Mucosa of descending colon (tissue), 3 donors: ENCODE results near the gene NPBWR2. TPM values are rescaled to one million over a fixed set of nuclear protein-coding genes. Genes with fewer than 3 reads are reported as not detected.

Experiments used
- ATAC-seq: fragments of 200-7000 bp; cut with Tn5 transposase; one replicate; pipeline ENCODE4 v1.9.1; 2020; ENCODE audit warnings: mild to moderate bottlenecking, moderate library complexity
- DNase-seq, 3 donors: peaks; one replicate each; pipeline ENCODE4 v3.0.0-alpha.2; 2020
- H3K36me3 ChIP-seq: fragments of 200-600 bp; one replicate; pipeline ENCODE4 v1.8.0; 2021; ENCODE audit warnings: low read depth, mild to moderate bottlenecking
- H3K4me1 ChIP-seq: fragments of 200-600 bp; one replicate; pipeline ENCODE4 v1.8.0; 2021; ENCODE audit warnings: low read depth, mild to moderate bottlenecking
- H3K4me3 ChIP-seq: fragments of 200-600 bp; one replicate; pipeline ENCODE4 v1.8.0; 2021; ENCODE audit warnings: mild to moderate bottlenecking
- H3K9me3 ChIP-seq: fragments of 200-600 bp; one replicate; pipeline ENCODE4 v1.8.0; 2021; ENCODE audit warnings: mild to moderate bottlenecking
- intact Hi-C, 2 donors: fragments of 100-400 bp; cut with DNase I in 1 of 2; cut with micrococcal nuclease in 1 of 2; formaldehyde crosslinking; loops; one replicate each; pipeline versions ENCODE4 v1.11.0 to v1.11.1; 2022; cut with DNase I, micrococcal nuclease
- total RNA-seq, 3 donors: library from RNA; stranded (reverse); fragmentation: NEBNext Ultra II Directional in 2 of 3; extraction: Animal tissue kit (Norgen Biotek cat#: 25700) in 2 of 3; gene quantifications; one replicate each; pipeline versions ENCODE4 v1.2.1 to v1.2.4, GENCODE V29; 2021 to 2023
- TF ChIP-seq, protein P1 (sequence below): fragments of 200-600 bp; IDR thresholded peaks from one replicate; pipeline ENCODE4 v1.8.0; 2022; ENCODE audit warnings: antibody characterized with exemption, mild to moderate bottlenecking
- donor health status: DM: no; HTN: no; CAD: no; lungs with moderate emphysema.
- donor health status: DM: no; HTN: no; CAD: no.
- donor health status: DM: no; HTN: yes; CAD: no.

NPBWR2 gene
- total RNA-seq, 3 donors from 2014 or later, result not detected

DNA sequence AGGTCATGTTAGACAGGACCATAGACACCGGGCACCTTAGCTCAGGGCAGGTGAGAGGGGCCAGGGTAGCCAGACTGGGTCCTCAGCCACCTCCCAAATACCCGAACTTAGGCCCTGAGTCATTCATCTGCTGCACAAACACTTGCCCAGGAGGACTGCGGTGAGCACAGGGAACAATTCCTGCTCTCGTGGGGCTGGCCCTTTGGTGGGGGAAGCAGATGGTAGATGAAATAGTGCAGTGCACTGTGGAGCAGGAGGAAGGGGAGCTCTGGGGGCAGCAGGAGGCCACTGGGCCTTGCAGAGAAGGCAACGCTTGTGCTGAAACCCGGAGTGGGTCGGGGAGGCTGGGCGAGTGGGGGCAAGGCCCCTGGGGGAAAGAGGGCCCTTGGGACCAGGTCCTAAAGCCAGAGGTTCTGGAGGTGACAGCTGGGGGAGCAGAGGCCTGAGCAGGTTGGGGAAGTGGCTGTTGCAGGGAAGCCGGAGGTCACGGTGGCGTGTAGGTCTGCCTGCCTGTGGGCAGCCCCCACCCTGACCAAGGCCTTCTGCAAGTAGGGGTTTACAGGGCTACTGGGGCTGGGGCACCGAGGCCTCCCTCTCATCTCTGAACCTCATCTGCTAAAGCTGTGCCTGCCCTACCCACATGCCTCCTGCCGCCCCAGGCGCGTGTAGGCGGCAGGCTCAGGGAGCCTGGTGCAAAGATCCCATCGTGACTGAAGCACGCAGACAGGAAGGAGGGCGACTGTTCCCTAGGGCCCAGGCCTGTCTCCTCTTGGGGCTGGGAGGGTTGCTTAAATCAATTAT, 4.7 kb upstream of the NPBWR2 start:
- ATAC-seq, result no peak
- Histone ChIP-seq H3K4me1 (no peaks in the 10 kb centered on the region), H3K4me3 (no peak overlapping the region), H3K9me3 (no peaks in the 10 kb centered on the region), H3K36me3 (no peaks in the 10 kb centered on the region)
- DNase-seq, result no peak
- TF ChIP-seq, protein P1, sequence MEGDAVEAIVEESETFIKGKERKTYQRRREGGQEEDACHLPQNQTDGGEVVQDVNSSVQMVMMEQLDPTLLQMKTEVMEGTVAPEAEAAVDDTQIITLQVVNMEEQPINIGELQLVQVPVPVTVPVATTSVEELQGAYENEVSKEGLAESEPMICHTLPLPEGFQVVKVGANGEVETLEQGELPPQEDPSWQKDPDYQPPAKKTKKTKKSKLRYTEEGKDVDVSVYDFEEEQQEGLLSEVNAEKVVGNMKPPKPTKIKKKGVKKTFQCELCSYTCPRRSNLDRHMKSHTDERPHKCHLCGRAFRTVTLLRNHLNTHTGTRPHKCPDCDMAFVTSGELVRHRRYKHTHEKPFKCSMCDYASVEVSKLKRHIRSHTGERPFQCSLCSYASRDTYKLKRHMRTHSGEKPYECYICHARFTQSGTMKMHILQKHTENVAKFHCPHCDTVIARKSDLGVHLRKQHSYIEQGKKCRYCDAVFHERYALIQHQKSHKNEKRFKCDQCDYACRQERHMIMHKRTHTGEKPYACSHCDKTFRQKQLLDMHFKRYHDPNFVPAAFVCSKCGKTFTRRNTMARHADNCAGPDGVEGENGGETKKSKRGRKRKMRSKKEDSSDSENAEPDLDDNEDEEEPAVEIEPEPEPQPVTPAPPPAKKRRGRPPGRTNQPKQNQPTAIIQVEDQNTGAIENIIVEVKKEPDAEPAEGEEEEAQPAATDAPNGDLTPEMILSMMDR, result no peak
- intact Hi-C loops, result no loop called here

DNA sequence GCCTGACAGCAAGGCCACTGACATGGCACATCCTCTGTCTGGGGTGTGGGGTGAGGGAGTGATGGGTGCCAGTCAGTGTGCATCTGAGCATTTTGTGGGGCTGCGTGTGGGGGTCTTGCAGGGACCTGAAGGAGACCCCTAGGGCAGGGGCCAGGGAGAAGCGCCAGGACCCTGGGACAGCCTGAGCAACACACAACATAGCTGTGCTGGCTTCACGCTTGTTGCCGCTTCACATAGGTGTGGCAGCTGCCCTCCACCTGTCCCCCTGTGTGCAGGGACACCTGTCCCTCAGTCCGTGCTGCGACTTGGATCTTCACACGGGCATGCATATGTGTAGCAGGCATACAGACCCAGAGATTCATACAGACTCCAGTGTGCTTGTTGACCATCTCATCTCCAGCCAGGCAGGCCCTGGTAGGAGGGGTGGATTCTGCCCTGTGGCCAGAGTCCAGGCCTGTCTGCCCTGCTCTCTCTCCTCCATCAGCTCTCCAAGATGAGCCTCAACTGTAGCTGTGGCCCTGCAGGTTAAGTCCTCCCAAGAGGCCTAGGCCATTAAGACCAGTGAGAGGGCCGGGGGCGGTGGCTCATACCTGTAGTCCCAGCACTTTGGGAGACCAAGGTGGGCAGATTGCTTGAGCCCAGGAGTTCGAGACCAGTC, 3.2 kb upstream of the NPBWR2 start:
- intact Hi-C loops, result no loop called here

DNA sequence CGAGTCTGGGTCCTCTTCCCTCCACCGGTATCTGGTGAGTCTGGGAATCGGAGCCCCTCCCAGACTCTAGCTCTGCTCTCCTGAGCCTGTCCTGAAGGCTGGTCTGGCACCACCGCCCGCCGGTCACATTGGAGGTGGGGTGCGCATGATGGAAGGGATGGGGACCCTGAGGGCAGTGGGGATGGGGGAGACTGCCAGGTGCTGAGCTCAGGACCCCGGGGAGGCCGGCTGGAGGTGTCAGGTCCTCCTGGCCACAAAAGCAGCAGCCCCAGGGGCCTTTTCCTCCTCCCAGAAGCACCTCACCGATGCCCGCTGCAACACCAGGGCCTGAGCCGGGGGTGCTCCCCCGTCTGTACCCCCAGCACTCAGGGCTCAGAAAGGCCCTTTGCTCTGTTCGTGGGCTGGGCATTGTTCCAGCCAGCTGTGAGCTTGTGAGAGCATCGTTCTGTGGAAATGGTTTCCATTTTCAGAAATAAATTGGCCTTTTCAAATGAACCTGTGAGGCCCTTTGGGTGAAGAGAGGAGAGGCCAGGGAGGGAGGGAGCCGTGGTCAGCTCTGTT, 2.5 kb upstream of the NPBWR2 start:
- no peaks in the 10 kb centered on the region for H3K9me3 ChIP-seq
- DNase-seq, result no peak
- intact Hi-C loops, result no loop called here
- TF ChIP-seq, protein P1, result no peak
- H3K4me3 ChIP-seq, result no peak overlapping the region
- no peaks in the 10 kb centered on the region for H3K36me3 ChIP-seq
- no peak for ATAC-seq
- H3K4me1 ChIP-seq, result no peaks in the 10 kb centered on the region

More for the DNA sequence above, 3.2 kb upstream of the NPBWR2 start:
- ATAC-seq, result no peak
- Histone ChIP-seq H3K36me3 (no peaks in the 10 kb centered on the region), H3K4me3 (no peak overlapping the region), H3K9me3 (no peaks in the 10 kb centered on the region), H3K4me1 (no peaks in the 10 kb centered on the region)
- no peak for DNase-seq
- TF ChIP-seq, protein P1, result no peak

DNA sequence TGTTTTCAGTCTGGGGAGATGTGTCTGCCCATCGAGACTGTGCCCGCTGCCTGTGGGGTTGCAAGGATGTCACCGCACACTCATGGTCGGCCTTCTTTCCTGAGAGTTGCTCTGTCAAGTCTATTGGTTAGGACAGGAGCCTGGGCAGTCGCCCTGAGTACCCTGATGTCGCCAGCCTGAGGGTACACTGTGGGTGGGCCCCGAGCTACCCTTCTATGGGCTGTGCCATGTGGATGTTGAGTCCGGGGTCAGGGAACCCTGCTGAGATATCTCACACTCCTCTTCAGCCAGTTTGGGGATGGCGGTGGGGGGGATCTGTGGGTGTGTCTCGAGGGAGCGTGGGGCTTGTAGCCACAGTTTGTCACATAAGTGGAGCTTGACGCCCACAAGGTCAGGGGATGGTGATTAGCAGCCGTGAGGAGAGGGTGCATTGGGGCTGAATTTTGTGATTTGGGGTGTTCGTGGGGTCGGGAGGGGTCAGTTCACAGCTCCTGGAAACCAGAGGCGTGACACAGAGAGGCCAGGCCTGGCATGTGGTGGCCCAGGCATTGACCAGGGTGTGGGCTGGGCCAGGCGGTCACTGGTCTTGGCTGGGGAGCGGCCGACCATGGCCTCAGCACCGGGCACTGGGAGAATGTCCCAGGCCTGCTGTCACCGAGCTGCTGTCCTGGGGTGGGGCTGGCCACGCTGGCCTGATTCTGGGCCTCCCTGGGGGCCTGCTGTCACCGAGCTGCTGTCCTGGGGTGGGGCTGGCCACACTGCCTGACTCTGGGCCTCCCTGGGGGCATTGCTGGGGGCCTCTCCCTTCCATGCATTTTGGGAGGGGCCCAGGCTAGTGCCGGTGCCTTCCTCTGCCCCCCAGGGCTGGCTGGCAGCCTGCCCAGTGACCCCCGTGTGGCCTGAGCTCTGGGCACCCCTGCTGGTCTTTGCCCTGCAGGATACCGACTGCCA, 1.6 kb upstream of the NPBWR2 start:
- intact Hi-C loops, result no loop called here
- DNase-seq (no peak), ATAC-seq (no peak)
- TF ChIP-seq, protein P1, result no peak
- H3K9me3 ChIP-seq, result no peaks in the 10 kb centered on the region
- H3K36me3 ChIP-seq, result no peaks in the 10 kb centered on the region
- no peaks in the 10 kb centered on the region for H3K4me1 ChIP-seq
- H3K4me3 ChIP-seq, result no peak overlapping the region

DNA sequence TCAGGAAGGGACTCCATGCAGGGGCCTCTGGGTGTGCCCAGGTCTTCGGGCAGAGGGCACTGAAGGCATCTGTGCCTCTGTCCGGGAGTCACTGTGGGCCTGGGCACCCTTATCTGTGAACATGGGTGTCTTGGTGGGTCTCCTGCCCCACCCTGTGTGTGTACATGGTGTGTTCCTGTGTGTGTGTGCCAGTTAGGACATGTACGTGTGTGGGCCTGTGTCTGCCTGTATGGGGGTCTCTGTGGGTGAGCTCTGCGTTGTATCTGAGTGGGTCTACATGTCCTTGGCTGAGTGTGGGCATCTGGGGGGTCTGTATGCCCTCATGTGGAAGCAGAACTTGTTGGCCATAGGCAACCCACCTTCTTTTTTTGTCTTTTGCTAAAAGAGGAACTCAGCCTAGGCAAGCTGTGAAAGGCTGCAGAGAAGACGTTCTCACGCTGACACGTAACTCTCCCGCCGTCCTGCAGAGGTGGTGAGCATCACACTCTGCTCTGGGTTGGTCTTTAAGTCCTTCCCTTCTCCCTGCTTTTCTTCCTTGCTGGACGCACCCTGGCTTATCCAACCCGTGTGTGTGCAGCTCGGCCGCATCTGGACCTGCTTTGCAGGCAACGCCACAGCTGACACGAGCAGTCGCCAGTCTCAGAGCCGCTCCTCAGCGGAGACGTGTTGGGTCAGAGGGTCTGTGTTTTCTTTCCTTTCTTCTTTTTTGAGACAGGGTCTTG, 532 bp upstream of the NPBWR2 start:
- TF ChIP-seq, protein P1, result no peak
- no peak overlapping the region for H3K4me3 ChIP-seq
- no peaks in the 10 kb centered on the region for H3K4me1 ChIP-seq
- ATAC-seq (no peak), DNase-seq (no peak)
- intact Hi-C loops, result no loop called here
- no peaks in the 10 kb centered on the region for H3K36me3 ChIP-seq
- H3K9me3 ChIP-seq, result no peaks in the 10 kb centered on the region
